Stimulated activated CD4-positive, alpha-beta T cell treated with anti-CD3 and anti-CD28 coated beads, Interleukin-4, amount 100 ng/mL, for 48 hours (primary cell): ENCODE results near the gene BTBD16.

Experiments
- DNase-seq, 2 donors: peaks; one replicate each; pipeline ENCODE4 v3.0.0-alpha.2; 2020; ENCODE audit warnings: low read depth in 2 of 2

Gene BTBD16

DNA sequence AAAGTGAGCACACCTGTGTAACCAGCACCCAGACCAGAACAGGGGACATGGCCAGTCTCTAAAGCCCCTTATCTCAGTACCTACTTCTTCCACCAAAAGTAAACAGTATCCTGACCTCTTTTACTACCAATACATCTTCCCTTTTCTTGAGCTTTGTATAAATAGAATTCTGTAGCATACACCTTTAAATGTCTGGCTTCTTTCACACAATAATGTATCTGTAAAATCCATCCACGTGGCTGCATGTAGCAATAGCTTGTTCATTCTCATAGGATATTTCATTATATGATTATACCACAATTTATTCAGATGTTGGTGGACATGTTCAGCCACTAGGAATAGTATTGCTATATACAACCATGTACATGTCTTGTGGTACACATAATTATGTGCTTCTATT, 40.6 kb downstream of the BTBD16 start:
- DNase-seq, result no peak

DNA sequence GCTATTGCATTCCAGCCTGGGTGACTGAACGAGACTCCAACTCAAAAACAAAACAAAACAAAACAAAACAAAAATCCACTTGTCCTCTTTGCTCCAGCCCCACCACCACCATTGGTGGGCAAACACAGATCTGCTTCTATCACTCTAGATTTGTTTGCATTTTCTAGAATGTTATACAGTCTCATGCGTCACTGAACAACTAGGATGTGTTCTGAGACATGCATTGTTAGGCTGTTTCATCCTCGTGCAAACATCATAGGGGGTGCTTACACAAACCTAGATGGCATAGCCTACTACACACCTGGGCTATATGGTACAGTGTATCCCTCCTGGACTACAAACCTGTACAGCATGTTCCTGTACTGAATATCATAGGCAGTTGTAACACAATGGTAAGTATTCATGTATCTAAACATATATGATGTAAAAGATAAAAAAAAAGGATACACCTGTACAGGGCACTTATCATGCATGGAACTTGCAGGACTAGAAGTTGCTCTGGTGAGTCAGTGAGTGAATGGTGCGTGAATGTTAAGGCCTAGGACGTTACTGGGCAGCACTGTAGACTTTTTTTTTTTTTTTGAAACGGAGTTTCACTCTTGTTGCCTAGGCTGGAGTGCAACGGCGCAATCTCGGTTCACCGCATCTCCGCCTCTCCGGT, 45.3 kb downstream of the BTBD16 start:
- DNase-seq, result no peak

DNA sequence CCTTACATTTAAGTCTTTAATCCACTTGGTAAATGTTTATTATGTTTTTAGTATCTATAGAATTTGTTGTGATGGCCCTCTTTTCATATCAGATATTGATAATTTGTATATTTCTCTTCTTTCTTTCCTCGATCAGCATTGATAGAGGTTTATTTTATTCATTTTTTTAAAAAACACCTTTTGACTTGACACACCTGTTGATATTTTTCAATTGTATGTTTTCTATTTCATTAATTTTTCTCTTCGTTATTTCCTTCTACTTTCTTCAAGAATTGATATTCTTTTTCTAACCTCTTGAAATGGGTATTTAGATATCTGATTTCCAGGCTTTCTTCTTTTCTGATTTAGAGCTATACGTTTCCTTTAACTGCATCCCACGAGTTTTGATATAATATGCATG, 50.9 kb downstream of the BTBD16 start:
- no peak for DNase-seq

DNA sequence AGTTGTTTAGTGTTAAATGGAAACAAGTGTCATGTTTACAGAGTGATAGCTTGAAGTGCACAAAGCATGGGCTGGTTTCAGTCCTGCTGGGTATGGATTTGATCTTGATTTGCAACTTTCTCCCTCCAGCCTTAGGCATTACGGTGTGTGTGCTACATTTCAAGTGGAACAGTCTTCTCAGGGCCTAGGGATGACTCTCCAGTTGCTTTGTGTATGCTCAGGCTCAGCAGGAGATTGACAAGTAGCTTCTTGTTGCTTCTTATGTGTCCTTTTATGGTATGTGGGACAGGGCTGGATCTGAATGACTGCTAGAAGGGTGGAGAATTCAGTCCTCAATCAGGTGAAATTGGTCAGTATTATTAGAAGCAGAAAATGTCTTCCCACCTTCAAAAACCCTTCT, 52.1 kb downstream of the BTBD16 start:
- no peak for DNase-seq

DNA sequence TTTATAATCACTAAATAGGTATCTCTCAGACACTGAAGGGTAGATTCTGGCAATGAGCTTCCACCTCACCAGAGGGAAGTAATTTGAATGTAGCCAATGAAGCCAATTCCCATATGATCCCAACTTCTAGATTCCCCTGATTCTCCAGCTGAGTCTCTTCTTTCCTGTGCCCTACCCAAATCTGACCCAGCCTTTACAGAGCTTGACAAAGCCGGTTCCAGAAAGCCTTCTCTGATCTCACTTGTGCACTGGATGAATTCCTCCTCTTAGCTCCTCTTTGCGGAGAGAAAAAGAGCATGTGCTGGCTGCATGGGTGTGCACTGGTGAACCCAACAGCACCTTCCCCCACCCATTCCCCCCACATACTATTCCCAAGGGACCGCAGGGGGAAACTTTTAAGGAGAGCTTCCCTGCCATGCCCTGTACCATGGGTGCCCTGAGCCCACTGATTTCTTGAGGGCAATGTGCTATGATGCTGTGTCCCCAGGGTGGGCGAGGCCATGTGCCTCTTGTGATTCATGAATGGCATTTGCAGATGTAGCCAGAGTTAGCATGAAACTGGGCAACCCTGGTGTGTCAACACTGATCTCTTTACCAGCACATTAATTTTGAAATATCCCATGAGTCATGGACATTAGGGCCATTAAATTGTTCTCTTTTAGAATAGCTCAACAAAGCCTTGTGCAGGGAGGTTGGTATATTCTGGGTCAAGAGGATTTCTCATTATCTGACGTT, 53.0 kb downstream of the BTBD16 start:
- DNase-seq, result no peak

DNA sequence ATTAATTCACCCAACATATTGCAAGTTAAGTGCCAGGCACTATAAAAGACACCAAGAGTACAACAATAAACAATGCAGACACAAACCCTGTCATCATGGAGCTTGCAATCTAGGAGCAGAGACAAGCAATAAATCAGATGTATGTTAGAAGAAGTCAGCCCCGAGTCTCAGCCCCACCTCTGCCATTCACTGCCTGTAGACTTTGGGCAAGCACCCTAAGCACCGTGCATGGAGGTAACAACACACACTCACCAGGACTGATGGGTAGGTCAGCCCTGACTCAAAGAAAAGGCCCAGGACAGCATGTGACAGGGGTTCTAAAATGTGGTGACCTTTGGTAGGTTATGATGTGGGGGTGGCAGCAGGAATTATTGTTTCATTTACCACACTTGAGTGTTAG, 54.1 kb downstream of the BTBD16 start:
- DNase-seq, result no peak

DNA sequence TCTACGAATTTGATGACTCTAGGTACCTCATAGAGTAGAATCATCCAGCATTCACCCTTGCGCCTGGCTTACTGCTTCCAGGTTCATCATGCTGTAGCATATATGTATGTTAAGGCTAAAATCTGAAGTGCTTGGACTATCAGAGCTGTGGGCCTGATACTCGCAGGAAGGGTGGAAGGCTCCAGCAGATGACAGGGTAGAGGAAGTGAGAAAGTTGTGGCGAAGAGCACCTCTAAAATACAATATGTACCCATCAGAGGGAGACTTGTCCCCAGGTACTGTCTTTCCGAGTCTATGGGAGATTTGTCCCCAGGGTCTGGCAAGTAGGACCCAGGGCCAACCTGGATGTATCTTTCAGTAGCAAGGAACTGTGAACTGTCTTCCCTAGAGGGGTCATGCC, 55.3 kb downstream of the BTBD16 start:
- DNase-seq, result no peak

DNA sequence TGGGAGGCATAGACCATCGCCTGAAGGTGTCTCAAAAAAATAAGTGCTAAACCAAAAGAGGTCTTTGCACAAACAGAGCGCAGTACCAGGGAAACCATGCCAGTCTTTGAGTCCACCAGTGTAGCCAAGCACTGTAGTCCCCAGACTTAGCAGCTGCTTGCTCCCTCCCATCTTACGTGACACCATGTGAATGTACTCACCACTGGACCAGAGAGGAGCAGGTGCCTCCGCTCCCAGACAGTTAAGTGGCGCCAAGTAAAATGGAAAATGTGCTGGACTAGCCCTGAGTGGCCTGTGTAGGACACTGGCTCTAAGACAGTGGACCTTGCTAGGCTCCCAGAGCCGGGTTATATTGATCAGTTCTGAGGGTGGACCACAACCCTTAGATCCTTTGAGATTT, 55.7 kb downstream of the BTBD16 start:
- DNase-seq, result no peak

DNA sequence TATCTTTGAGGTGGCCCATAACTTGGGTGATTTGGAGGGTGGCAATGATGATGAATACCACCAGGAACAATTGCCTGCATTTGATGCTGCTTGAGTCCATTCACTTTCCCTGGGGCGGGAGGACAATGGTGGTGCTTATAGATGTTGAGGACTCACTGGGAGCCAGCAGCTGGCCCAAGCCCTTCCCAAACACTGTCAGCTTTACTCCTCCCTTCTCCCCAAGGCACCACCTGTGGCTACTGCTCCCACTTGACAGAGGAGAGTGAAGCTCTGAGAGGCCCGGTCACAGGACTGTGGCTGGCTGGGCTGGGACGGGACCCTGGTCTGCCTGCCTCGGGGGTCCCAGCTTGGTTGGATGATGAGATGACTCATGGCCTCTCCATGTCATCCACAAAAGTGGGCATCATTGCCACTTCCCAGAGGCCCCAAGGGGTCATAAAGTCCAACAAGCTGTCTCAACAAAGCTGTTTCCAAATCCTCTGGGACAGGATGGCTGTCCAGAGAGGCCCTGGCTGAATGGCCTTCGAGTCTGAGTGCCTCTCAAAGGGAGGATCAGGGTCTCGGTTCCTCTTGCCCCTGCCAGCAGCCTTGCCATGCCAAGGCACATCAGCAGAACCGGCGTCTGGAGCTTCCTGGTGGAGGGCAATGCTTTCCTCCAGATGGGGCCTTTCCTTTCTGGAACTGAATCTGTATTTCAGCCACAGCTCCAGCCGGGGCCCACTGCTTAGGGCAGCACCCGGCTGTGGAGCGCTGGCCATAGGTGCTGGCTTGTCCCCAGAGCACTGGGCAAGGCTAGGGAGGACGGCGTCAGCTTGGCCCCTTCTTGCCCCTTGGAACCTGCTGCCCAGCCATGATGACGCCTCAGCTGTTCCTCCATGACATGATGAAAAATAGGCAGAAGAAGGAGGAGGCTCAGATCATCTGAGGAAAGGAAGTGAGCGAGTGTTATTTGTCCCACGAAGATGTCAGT, 56.4 kb downstream of the BTBD16 start:
- no peak for DNase-seq

DNA sequence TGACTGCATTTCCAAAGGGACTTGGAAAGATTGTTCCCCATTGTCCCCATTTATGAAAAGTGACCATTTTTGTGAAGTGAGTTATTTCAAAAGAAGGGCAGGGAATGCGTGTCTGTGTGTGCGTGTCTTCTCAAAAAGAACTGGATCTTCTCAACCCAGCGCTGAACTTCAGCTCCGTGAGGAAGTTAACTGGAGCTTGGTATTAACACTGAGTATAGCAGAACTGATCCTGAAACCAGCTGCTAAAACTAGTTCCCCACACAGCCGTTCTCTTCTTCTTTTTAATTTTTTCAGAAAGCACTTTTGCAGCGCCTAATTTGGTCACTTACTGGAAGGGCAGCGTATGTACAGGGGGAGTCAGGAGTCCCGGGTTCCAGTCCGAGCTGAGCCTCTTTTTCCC, 57.6 kb downstream of the BTBD16 start:
- no peak for DNase-seq

DNA sequence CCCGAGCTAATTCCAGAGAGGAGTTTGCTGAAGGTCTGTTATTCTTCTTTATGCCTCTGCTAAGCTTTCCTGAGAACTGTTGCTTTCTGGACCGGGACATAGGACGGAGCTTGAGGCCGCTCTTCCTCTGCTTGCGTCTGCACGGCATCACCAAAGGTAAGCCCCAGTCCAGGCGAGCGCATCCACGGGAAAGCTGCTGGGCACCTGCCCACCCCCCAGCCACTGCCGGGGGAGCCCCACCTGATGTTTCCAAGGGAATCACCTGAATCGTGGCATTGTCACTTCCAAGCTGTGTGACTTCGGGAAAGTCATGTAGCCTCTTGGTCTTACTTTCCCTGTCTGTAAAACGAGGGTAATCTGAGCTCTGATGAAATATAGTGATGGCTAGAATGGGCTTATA, 58.3 kb downstream of the BTBD16 start:
- no peak for DNase-seq

DNA sequence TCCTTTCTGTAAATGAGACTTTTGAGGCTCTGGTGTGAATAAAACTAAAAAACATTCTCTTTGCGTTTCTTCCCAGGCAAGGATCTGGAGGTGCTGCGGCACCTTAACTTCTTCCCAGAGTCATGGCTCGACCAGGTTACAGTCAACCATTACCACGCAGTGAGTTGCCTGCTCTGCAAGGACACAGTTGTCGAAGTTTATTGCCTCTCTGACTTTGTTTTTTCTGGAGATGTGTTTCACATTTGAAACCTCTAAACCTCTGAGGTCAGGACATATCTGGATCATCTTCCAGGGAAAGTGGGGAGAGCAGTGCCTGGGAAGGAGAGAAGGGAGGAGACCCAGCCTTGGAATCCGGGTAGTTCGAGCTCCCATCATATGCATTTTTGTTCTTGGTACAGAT, 60.0 kb downstream of the BTBD16 start:
- no peak for DNase-seq

DNA sequence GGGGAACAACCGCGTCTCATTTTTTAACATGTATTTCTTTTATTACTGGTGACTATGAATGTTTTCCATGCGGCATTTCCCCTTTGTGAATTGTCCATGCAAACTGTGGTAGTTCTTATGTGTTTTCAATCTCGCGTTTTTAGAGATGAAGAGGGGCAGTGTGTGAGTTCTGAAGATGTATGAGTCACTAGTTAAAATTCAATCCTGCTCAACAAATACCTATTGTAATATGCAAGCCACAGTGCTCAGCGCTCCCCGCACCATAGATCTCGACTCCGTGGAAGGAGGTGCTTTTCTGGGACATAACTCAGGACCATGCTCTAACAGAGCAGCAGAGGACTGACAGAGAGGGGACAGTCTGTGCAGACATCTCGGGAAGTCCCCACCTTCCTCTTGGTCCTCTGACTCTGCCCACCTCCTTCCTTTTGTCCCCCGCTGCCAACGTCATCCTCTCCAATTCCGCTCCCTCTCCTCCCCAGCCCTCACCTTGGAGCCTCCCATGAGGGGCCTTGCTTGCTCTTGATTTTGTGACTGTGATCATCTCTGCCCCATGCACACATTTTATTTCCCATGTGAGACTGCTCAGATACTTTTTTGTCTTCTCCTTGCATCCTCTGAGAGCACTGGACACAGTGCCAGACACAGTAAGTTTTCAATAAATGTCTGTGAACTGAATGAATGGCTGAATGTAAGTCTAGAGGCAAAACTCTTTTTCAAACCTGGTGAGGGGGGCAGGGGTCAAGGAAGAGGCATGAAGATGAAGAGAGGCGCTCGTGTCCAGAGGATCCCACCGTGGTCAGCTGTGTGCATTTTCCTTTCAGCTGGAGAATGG, 60.7 kb downstream of the BTBD16 start:
- no peak for DNase-seq

DNA sequence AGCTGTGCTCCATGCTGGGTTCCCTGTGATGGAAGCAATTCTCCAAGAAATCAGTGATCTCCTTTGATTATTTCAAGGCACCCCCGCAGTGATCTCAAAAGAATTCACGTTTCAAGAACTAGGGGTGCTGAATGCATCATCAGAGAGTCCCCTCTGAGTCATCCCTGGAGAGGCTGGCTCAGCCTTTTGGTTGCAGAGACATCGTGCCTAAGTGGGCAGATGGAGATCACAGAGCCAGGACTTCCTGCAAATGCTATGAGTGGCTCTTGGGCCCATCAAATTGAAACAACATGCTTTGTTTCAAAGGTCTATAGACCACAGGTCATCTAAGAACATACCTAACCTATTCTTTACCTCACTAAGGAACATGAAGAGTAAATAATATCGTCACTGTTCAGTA, 61.9 kb downstream of the BTBD16 start:
- peak in 1 of 2 donors; percentile 10 for DNase-seq

DNA sequence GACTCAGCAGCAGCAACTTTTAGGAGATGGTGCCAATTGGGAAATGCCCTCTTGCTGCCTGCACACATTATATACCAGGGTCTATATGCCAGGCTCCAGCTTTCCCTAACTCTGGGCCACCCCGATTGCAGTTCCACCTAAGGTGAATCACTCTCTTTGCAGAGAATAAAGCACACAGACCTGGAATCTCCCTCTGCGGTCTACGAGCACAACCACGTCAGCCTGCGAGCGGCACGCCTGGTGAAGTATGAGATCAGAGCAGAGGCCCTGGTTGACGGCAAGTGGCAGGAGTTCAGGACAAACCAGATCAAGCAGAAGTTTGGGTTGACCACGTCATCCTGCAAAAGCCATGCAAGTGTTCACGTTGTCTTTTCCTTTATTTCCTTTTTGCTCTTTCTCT, 65.2 kb downstream of the BTBD16 start:
- DNase-seq, result no peak

DNA sequence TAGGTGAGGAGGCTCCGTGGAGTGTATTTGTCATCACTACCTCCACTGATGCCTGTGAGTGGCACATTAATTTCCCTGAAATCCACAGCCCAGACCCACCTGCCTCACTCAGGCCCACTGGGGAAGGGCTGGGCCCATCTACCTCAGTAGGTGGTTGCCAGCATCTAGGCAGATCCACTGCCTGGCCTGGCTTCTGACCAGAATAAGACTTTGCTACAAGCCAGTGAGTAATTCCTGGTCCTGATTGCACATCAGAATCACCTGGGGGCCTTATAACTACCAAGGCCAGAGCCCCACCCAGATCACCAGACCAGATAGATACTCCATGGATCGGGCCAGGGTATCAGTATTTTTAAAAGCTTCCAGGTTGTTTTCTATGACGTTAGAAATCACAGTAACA, 65.9 kb downstream of the BTBD16 start:
- no peak for DNase-seq

DNA sequence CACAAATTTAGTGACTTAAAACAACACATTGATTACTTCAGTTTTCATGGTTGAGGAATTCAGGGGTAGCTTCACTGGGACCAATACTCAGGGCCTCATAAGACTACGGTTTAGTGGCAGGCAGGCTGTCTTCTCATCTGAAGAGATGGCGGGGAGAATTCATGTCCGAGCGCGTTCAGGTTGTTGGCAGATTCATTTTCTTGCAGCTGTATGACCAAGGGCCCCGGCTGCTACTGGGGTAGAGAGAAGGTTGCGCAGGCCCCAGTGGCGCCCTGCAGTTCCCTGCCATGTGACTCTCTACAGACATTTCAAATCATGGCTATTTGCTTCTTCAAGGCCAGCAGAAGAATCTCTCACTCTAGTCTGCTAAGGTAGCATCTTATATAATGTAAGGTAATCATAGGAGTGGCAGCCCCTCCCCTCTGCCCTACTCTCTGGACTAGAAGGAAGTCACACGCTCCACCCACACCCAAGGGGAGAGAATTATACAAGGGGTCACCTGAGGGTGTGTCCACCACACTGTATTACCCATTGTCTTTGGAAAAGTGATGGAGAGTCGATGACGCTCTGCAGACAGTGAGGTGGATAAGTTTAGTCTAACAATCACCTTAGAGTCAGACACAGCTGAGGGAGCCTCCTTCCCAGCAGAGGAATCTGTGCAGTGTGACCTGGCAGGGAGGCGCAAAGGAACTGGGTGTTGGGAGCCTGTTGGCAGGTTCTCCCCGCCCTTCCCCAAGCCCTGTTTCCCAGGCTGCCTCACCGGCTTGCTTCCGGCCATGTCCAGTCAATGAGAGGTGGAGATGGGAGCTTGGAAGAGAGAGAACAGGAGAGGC, 67.7 kb downstream of the BTBD16 start:
- no peak for DNase-seq

DNA sequence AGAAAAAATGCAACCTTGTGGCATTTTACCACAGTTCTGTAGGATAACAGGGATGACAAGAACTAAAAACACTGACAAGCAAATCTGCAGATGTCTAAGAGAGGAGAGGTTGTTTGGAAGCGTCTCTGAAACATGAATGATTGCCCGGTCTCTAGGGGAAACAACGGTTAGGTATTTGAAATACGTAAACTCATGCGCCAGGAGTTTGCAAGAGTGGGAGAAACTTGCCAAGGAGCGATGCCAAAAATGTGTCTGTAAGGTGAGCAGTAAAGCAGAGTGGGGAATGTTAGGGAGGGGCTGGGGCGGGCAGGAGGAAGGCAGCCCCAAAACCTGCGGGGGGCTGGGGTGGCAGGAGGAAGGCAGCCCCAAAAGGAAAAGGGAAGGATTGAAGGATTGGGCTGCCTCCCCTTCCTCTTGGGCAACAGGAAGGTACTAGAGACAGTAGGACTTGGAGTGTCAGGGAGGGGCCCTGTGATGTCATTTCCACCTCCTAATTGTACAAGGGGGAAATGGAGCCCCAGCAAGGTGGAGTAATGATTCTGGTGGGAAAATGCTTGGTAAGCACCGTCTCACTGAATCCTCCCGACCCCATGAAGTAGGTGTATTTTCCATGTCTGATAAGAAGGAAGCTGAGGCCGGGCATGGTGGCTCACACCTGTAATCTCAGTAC, 70.2 kb downstream of the BTBD16 start:
- DNase-seq, result no peak

DNA sequence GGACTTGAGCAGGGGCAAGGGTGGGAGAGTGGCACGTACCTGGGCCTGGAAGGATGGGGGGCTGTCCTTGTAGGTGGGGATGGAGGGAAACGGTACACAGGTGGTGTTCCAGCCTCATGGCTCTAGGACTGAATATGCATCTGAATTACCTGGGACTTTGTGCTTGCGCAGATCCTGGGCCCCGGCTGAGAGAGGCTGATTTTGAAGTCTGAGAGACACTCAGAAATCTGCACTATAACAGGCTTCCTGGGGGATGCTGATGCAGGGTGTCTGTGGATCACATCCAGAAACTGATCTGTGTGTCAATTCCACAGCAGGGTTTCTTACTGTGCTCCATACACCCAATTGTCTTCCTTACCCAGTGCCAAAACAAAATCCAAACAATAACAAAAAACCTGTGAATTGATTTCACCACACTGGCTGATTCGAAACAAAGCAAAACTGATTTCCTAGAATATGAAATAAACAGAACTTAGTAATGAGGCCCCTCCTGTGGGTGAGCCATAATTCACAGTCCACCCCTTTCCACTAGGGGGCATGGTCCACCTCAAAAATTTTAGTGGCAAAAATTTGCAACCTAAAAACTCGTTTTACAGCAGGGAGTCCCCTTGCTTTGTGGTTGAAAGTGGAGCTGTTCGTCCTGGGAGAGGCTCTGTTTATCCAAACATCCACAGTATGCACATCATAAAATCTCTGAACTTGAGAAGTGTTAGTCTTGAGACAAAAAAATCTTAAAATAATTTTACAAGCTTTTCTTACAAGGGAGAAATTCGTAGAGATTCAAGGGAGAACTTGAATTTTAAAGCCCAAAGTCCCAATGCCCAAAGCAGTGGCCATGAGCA, 71.4 kb downstream of the BTBD16 start:
- peak; percentile 16 to 45 for DNase-seq
